HG03520 (cell line): ENCODE measurements around the gene ELAVL1.
"Not testable (repeated sequence)": the region's sequence is repeated elsewhere in the genome, so short reads cannot be mapped to it uniquely, and the experiment has no call there.

ENCODE experiments used
- ATAC-seq: cut with Tn5 transposase; IDR thresholded peaks from one replicate; pipeline ENCODE4 v1.9.1; 2021; ENCODE audit warnings: mild to moderate bottlenecking, moderate library complexity; ENCODE audit not compliant: unreplicated experiment

The ELAVL1 gene

DNA sequence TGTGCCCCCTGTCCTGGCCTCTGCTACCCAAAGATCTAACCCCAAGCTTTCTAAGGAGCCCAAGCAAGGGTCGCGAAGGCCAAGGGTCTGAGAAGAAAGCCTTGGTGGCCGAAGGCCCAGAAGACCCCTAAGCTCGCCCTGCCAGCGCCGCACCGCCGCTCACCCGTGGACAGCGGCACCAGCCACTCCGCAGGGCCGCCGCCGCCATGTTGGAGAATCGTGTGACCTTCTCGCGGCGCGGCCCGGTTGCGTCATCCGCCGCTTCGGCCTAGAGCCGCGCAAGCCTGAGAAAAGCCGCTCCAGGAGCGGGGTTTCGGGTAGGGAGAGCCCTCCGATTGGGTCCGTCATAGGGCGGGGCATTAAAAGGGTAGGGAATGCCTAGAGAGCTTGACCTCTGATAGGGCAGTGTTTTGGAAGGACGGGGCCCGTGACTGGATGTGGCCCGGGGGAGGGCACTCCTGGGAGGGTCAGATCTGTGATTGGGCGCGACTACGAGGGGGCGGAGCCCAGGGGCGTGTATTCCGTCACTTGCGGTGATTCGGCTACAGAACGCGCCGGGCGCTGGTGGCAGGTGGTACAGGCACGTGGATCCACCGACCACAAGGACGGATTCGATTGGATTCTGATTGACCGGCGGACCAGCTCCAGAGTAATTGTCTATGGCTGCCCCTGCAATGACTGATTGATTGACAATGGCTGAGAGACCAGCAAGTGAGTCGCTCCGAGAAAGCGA, 61.8 kb downstream of the ELAVL1 start, which contains the start of gene TIMM44:
TSS of gene TIMM44 (minus strand) at position 223 of the 733 bp plus-strand sequence. CDS start at position 208, 15 bp downstream.
- ATAC-seq = peak; percentile 92

DNA sequence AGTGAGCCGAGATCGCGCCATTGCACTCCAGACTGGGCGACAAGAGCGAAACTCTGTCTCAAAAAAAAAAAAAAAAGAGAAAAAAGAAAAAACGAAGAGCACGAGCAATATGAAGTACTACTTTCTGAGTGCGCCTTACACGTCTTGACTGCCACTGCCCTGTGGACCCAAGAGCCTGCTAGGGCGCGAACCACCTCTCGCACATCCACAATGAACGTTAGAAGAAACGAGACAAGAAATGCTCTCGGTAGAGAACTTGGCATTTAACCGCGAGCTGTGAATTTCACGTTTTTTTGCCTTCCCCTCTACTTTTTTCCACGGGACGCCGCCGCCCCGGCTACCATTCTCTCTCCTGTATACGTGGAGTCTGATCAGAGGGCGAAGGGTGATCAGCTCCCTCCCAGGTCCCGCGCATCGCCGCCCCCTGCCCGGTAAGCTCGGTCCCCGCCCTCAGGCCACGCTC, 62.4 kb downstream of the ELAVL1 start:
- no peak for ATAC-seq

DNA sequence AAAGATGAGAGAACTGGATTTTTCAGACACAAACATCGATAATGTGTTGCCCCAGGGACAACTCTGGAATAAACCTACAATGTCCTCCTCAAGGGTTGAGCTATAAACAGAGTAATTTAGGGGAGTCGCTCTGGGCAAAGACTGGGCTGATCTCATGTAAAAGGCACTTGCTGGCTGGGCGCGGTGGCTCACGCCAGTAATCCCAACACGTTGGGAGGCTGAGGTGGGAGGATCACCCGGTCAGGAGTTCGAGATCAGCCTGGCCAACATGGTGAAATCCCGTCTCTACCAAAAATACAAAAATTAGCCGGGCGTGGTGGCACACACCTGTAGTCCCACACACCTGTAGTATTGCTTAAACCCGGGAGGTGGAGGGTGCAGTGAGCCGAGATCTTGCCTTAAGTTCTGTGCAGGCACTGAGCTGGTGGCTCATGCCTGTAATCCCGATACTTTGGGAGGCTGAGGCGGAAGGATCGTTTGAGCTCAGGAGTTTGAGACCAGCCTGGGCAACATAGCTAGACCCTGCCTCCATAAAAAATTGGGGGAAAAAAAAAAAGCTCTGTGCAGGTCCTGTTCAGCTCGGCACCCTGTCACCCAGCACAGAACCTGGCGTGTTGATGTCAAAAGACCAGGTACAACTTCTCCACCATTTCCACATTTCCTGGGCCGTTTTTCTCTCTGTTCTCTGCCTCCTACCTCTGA, 63.4 kb downstream of the ELAVL1 start:
- ATAC-seq = no peak

DNA sequence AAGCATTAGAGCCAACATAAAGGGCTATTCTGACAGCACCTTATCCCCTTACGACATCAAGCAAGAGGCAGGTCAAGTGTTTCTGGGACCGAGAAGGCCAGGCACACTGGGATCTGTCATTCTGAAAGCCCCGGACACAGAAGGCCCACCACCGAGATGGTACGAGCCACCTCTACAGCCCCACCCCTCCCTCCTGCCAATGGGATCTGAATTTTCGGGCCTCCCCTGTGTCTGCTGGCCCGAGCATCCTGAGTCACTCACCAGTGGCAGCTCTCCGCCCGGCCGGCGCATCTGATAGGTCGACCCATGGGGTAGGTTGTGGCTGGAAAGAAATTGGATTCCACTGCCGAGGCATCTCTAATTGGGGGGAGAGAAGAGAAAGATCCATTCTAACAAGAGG, 64.6 kb downstream of the ELAVL1 start:
- no peak for ATAC-seq

DNA sequence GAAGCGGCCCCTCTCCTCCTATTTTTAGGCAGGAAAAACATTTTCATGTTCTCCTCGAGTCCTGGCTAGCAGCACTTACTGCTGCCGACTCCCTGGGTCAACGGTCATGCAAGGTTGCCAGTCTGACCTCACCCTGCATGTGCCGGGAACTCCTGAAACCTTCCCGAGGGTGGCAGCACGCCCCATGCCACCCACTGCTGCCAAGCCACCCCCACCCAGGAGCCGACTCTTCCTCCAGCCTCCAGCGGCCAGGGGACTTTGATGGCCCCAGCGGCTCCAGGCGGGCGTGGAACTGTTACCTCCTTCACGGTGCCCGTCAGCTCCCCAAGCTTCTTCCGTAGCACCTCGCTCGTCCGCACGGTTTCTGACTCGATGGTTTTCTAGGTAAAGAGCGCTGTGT, 70.7 kb downstream of the ELAVL1 start:
- ATAC-seq = no peak

DNA sequence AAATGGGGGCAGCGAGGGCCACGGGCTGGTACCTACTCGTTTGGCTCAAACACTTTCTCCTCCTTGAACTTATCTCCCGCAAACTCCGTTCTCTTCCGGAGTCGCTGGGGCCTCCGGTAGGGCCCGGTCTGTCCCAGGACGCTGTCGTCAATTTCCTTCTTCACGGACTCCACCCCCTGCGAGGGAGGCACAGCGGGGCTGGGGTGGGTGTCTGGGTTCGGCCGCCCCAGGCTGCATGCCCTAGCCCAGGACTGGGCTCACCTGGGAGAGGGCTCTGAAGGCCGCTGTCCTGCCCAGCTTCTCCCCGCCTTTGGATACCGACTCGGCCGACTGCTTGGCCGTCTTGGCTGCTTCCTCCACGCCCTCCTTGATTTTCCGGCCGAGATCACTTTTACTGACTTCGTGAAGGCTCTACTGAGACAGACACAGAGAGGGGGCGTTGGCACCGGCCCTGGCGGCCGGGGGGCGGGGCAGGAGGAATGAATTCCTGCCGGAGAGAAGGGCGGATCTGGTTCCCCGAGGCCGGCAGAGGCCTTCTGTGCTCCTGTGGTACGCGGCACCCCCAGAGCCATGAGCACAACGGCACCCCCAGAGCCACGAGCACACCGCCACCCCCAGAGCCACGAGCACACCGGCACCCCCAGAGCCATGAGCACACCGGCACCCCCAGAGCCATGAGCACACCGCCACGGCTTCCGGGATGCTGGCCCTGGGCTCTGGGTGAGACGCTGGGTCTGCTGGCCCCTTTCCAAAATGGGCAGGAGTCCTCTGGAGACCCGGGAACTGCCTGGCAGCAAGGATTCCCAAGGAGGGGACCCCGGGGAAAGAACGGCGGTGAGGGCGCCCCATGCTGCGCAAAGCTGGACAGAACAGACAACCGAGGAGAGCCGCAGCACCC, 71.4 kb downstream of the ELAVL1 start:
- ATAC-seq = no peak

DNA sequence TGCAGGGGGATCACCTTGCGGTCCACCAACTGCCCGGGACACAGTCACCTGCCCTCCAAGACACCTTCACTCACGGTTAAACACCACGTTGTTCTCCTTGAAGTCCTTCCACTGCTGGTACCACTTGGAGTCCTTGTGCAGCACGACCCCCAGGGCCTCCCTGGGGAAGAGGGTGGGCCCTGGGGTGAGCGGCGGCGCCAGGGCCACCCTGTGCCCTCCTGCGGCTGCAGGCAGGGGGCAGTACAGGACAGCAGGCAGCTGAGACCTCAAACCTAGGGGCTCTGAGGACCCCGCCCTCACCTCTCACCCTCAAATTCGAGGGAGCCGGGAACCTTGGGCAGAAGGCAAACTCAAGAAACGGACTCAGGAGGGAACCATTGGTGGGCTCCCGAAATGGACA, 72.0 kb downstream of the ELAVL1 start:
- ATAC-seq = no peak

DNA sequence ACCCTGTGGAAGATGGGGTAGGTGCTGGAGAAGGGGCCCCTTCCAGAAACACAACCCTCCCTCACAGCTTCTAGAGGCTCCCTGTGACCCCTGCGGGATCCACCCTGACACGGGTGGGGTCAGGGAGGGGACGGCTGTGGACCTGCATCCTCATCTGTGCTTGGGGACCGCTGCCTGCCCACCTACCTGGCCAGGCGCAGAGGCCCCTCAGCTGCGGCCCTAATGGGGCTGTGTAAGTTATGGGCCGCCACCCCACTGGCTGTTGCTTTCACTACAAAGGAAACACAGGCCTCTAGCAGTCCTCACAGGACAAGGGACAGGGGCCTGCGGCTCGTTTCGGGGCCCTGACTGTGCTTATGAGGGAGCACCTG, 72.5 kb downstream of the ELAVL1 start:
- ATAC-seq = no peak

DNA sequence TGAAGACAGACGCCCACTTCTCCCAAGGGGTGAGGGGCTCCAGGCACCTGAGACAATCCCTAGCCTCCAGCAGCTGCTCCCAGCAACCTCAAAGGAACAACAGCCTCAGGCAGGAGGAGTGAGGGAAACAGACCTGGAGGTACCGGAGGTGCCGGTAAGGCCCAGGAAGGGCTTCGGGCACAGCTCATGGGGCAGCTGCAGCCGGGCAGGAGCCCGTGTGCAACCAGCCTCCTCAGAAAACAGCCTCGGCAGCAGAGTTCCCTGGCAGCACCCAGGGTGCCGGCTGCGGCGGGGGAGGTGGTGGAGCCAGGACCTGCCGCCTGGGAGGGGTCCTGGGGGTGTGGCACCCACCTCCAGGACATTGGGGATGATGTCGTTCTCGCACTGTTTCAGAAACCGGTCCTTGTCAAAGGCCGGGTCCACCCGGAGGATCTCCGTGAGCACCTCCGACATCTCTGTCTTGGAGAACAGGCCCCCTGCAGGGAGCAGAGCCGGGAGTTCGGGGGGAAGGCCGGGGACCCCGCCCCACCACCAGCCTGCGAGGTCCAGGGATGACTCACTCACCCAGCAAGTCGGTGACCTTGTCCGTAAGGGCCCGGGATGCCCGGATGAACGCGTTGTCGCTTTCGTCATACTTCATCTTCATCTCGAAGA, 73.0 kb downstream of the ELAVL1 start:
- ATAC-seq = no peak

DNA sequence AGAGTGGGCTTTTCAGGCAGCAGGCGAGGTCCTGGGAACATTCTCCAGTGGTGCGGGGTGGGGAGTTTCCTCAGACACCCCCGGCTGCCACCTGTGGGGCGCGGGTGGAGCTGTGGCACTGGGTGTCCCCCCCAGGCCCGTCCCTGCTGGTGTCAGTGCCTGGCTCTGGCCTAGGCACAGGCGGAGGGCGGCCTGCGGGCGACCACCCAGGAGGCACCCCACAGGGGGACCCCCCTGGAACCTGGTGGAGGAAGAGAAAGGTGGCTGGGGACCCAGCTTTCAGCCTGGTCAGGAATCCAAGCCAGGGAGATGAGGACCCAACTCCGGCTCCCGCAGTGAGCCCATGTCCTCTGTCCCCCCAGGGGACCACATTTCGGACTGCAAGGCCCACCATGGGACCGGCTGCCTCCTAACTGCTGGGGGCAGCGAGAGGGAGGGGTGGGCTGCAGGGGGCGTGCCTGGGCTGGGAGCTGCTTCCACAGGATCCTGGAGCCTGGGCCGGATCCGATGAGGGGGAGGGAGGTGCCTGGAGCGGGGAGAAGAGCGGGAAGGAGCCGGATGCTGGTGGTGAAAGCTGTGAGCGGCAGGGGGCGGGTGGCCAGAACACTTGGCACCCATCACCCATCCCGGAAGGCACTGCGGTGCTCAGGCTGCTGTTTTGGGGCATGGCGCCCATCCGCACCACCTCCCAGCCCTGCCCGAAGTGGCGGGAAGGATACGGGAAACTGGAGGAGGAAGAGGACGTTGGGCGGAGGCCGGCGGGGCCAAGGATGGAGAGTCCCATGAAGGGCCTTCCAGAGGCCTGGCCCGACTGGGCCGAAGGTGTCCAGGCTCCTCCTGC, 74.0 kb downstream of the ELAVL1 start:
- ATAC-seq = no peak

DNA sequence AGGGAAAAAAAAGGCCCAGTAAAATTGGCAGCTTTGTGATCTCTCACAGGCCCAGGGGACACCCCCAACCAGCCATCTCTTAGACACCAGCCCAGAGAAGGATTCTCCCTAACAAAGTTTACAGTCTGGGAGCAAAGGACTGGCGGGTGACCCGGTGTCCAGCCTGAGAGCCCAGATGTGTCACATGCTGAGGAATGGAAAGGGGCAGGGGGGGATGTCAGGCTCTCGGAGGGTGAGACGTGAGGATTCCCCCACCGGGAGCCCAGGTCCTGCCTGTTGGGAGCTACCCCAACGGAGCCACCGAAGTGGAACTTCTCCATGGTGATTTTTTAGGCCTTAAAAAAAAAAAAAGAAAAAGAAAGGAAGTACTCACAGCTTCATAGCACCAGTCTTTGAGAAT, 74.7 kb downstream of the ELAVL1 start:
- ATAC-seq = no peak

DNA sequence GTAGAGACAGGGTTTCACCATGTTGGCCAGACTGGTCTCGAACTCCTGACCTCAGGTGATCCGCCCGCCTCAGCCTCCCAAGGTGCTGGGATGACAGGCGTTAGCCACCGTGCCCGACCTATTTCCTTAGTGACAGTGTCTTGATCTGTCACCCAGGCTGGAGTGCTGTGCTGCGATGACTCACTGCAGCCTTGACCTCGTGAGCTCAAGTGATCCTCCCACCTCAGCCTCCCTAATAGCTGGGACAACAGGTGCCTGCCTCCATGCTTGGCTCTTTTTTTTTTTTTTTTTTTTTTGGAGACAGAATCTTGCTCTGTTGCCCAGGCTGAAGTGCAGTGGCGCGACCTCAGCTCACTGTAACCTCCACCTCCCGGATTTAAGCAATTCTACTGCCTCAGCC, 75.4 kb downstream of the ELAVL1 start:
- not testable (repeated sequence) for ATAC-seq

DNA sequence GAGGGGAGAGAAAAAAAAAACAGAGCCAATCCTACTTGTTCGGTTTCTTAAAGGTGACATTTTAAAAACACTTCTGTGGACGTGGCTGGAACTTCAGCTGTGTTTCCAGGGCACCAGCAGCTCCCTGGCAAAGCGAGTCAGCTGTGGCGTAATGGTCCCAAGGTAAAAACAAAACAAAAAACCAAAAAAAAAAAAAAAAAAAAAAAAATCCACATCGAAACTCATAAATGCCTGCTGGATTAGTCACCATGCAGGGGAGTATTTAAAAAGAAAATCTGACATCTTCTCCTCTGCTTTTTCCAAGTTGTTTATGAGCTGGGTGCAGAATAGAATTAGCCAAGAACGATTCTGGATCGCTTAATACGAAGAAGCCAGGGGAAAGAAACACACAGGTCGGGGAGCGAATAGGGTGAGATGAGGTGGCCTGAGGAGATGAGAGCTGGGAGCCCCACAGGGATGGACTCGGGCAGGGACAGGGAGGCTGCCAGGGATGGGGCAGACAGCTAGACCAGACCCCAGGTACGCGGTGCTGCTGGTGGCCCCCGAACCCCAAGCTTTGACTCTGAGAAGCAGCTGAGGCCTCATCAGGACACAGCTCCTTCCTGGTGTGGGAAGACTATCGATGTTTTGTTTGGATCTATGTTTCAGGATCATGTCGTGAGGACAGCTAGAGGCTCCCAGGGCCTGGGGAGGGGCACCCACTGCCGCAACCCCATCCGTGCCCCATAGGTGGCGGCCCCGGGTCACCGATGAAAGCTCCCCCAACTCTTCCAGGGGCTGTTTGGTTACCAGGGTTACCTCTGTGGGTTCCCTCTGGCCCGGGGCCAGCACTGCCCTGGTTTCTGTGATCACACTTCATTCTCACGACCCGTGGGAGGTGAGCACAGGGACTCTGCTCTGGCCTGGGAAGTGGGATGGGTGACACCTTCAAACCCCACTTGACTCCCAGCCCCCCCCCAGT, 76.4 kb downstream of the ELAVL1 start:
- no peak for ATAC-seq

DNA sequence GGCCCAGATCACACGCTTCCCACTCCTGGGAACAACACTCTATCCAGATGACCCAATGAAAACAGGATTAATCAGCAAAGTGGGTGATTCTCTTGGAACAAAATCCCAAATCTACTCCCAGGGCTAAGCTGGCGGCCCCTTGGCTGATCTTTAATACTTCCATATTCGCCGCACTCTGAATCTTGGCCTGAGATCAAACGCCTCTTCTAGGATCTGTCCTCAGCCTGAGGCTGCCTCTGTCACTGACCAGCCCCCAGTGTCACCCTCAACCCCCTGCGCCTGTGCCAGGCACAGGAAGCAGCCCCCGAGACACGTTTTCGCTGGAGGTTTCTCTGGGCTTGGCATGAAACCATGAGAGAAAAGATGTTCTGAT, 77.1 kb downstream of the ELAVL1 start:
- ATAC-seq = no peak

DNA sequence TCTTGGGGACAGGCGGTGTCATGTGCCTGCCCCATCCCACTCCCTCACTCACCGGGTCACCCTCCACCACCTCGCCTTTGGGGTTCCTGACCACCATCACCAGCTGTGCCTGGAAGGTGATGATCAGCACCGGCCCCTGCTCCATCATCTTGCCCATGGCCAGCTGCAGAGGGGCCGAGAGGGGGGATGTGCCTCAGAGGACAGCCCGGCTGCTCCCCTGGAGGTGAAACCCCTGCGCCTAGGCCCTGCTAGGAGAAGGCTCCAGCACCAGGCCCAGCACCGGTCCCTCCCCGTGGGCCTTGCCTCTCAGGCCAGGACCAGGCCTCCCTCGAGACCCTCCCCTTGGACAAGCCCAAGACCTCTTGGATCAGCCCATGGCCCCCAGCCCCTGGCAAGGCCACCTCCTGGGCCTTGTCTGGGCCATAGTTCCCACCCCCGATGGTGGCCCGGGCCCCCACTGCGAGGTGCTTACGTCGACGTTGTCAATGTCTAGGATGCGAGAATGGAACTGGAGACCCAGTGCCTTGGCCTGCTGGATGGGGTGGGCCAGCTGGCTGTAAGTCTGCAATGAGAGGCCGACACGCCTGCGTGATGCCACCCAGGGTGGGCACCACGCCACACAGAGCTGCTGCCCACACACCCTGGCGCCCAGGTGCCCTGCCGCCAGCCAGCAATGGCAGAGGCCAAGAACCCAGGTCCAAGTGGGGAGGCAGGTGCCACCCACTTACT, 77.7 kb downstream of the ELAVL1 start:
- ATAC-seq = no peak

DNA sequence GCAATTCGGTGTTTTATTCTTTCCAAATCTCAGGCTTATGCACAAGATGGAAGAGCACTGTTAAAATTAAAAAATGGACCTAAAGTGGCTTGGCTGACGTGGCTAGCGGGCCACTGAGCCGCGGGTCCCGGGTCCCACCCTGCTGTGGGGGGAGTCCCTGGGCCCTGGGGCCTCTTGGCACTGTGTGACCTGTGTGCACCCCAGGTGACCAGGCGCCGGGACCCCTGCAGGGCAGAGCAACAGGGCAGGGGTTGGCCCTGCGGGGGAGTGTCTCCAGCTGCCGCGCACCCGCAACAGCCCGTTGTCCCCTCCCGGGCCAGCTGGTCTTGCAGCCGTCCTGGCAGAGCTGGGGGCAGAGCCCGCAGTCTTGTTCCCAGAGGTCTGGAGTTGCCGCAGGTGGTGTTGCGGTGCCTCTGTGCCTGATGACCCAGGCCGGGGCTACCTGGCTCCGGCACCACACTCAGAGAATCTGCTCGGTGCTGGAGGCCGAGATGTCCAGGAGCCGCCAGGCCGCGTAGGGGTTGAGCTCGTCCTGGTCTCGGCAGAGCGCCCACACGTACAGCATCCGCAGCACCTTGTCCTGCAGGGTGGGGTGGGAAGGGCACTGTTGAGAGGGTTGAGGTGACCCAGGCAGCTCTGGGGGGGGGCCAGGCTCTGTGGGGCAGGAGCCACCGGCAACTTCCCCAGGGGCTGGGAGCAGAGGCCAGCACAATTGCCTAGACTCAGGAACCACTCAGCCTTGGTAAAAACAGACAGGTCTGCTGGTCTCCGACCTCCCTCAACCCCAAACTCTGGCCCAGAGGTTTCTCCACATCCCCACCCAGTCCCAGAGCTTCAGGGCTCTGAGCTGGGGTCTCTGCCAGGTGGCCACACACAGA, 78.5 kb downstream of the ELAVL1 start:
- ATAC-seq = no peak

DNA sequence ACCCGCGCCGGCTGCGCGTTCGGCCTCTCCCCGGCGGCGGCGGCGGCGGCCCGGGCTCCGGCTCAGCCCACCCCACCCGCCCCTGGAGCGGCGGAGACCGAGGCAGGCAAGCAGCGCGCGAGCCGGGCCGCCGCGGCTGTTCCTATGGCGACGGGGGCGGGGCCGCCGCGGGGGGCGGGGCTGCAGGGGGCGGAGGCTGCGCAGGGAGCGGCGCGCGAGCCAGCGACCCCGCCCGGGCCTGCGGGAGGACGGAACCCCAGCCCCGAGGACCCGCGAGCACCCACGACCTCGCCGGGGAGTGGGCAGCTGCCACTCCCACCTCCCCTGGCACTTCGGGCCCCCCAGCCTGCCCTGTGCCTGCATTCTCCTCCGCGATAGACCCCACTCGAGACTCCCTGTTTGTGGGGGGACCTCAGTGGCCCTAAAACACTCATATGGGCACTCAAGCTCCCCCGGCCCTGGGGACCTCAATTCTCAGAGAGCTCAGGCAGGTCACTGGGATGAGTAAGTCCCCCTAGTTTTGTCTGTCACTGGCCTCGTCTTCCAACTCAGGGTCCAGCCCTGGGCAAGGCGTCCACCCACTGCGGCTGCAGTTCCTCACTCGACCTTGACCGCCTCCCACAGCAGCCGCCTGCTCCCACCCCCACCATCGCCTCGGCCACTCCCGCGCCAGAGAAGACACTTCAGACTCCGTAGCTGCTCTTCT, 79.3 kb downstream of the ELAVL1 start, which contains the start of gene CTXN1:
TSS of gene CTXN1 (minus strand) at position 115 of the 706 bp plus-strand sequence. CDS start 597 bp downstream, outside the sequence.
- no peak for ATAC-seq
